AG09319 (cell line): ENCODE data around the gene ZSWIM6.

Experiments
- DNase-seq: peaks from one replicate; pipeline ENCODE4 v3.0.0-alpha.2; 2010; ENCODE audit warnings: low read depth; ENCODE audit errors: extremely low read depth
- CTCF ChIP-seq: IDR thresholded peaks from 2 replicates; pipeline ENCODE4 v1.5.1; 2011; ENCODE audit warnings: low read depth, mild to moderate bottlenecking, inconsistent platforms, low read length, moderate library complexity

Gene ZSWIM6

GRCh38 chr5:61342071-61342501, 10.0 kb downstream of the ZSWIM6 start:
- no peak for TF ChIP-seq CTCF
- no peak for DNase-seq

DNA sequence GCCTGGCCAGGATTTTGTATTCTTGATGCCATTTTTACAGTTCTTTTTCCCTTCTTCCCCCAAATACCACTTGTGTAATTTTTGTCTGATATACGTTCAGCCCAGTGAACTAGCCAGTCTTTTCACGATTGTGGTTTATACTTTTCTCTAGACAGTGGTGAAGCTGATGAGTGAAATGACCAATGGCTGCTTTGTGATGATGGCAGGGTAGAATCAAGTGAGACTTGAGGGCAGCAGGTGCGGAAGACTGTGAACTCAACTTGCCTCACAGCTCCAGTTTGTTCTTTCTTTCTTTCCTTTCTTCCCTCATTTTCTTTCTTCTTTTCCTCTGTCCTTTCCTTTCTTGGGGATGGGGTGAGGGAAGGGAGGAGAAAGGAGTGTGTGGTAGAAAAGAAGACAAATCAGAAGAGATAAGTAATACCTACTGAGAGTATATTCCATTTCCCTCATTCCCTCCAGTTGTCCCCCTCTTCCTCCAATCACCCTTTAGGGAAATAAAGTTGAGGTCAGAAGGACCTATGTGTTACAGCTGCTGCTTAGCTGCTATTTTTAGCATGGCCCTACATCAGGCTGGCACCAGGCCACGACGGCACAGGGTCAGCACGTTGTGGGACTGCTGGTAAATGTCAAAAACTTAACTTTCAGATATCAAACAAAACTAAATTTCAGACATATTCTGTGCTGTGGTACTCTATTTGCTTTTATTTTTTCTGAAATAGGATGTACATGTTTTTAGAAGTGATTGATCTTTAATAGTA, 12.3 kb downstream of the ZSWIM6 start:
- TF ChIP-seq CTCF, result no peak

GRCh38 chr5:61346511-61346910, 14.5 kb downstream of the ZSWIM6 start:
- DNase-seq, result no peak
- TF ChIP-seq CTCF, result no peak

More for the DNA sequence above, 12.3 kb downstream of the ZSWIM6 start:
- no peak for DNase-seq

- DNase-seq, result no peak
- no peak for TF ChIP-seq CTCF
Measured at GRCh38 chr5:61347080-61347479, 15.0 kb downstream of the ZSWIM6 start.

GRCh38 chr5:61348447-61348846, 16.4 kb downstream of the ZSWIM6 start:
- no peak for TF ChIP-seq CTCF

DNA sequence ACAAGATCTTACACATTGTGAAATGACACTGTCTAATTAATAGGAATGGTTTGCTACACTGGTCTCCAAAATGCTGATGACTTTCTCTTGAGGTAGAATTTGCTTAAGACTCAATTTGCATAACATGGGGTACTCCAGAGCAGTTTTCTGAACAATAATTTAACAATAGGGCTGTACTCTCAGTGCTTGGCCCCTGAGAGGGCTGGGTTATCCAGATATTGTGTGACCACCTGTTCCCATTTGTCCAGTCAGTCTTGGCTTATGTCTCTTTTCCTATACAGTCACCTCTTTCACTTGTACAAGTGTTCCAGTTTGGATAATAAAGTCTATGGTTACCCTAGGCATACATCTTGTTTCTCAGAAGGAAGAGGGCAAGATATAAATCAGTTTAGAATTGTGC, 17.9 kb downstream of the ZSWIM6 start:
- TF ChIP-seq CTCF, result no peak
- no peak for DNase-seq

More at GRCh38 chr5:61348447-61348846, 16.4 kb downstream of the ZSWIM6 start:
- DNase-seq, result no peak

- no peak for DNase-seq
- no peak for TF ChIP-seq CTCF
Measured at GRCh38 chr5:61350535-61350934, 18.5 kb downstream of the ZSWIM6 start.
